ENCODE results near the gene LIX1. TPM values are rescaled to one million over a fixed set of nuclear protein-coding genes. Genes with fewer than 3 reads are reported as not detected.

Gene LIX1
- polyA plus RNA-seq, 3 donors: not detected

GRCh38 chr5:97112230-97112629, 30.2 kb downstream of the LIX1 start:
- H3K27ac ChIP-seq (ENCODE audit: low read depth, low read length): no peak overlapping the region
- 67 to 80% (median 78%) methylated on average over 6 of the region's 6 CpGs for WGBS, 3 donors

- no peak overlapping the region for H3K27ac ChIP-seq (ENCODE audit: low read depth, low read length)
- WGBS, 3 donors: 45 to 79% (median 77%) methylated on average over 4 of the region's 4 CpGs
Observed at GRCh38 chr5:97111616-97112015, 30.8 kb downstream of the LIX1 start.

- H3K27ac ChIP-seq (ENCODE audit: low read depth, low read length): no peak overlapping the region
- 80 to 89% (median 88%) methylated on average over 5 of the region's 5 CpGs for WGBS, 3 donors
Observed at GRCh38 chr5:97111004-97111403, 31.4 kb downstream of the LIX1 start.

GRCh38 chr5:97107318-97107717, 35.1 kb downstream of the LIX1 start:
- WGBS, 3 donors: 95 to 96% (median 96%) methylated on average over 7 of the region's 7 CpGs
- H3K27ac ChIP-seq (ENCODE audit: low read depth, low read length): no peak overlapping the region

- 32 to 59% (median 56%) methylated on average over 2 of the region's 2 CpGs for WGBS, 3 donors
- H3K27ac ChIP-seq (ENCODE audit: low read depth, low read length): no peak overlapping the region
Observed at GRCh38 chr5:97106216-97106581, 36.2 kb downstream of the LIX1 start.

GRCh38 chr5:97105501-97106215, 36.8 kb downstream of the LIX1 start:
- no peak overlapping the region for H3K27ac ChIP-seq (ENCODE audit: low read depth, low read length)
- 71 to 87% (median 80%) methylated on average over 13 of the region's 13 CpGs for WGBS, 3 donors

- no peak overlapping the region for H3K27ac ChIP-seq (ENCODE audit: low read depth, low read length)
- 63 to 80% (median 78%) methylated on average over 8 of the region's 8 CpGs for WGBS, 3 donors
Observed at GRCh38 chr5:97102010-97102470, 40.4 kb downstream of the LIX1 start.

GRCh38 chr5:97101189-97101910, 41.1 kb downstream of the LIX1 start:
- 81 to 88% (median 85%) methylated on average over 6 of the region's 6 CpGs for WGBS, 3 donors
- H3K27ac ChIP-seq (ENCODE audit: low read depth, low read length): no peak overlapping the region

GRCh38 chr5:97100476-97100875, 41.9 kb downstream of the LIX1 start:
- H3K27ac ChIP-seq (ENCODE audit: low read depth, low read length): no peak overlapping the region
- WGBS, 3 donors: 69 to 86% (median 79%) methylated on average over 2 of the region's 2 CpGs

- 60 to 73% (median 62%) methylated on average over 5 of the region's 5 CpGs for WGBS, 3 donors
- H3K27ac ChIP-seq (ENCODE audit: low read depth, low read length): no peak overlapping the region
Observed at GRCh38 chr5:97098922-97099321, 43.5 kb downstream of the LIX1 start.

- 69 to 80% (median 74%) methylated on average over 9 of the region's 9 CpGs for WGBS, 3 donors
- H3K27ac ChIP-seq (ENCODE audit: low read depth, low read length): no peak overlapping the region
Observed at GRCh38 chr5:97097326-97098230, 44.8 kb downstream of the LIX1 start.

GRCh38 chr5:97096846-97097245, 45.6 kb downstream of the LIX1 start:
- no peak overlapping the region for H3K27ac ChIP-seq (ENCODE audit: low read depth, low read length)

- WGBS, 3 donors: 44 to 58% (median 52%) methylated on average over 5 of the region's 5 CpGs
- H3K27ac ChIP-seq (ENCODE audit: low read depth, low read length): no peak overlapping the region
Observed at GRCh38 chr5:97096191-97096590, 46.2 kb downstream of the LIX1 start.

GRCh38 chr5:97095318-97095732, 47.1 kb downstream of the LIX1 start:
- 90 to 96% (median 91%) methylated on average over 1 of the region's 1 CpG for WGBS, 3 donors
- no peak overlapping the region for H3K27ac ChIP-seq (ENCODE audit: low read depth, low read length)

- 84 to 93% (median 91%) methylated on average over 8 of the region's 8 CpGs for WGBS, 3 donors
- H3K27ac ChIP-seq (ENCODE audit: low read depth, low read length): no peak overlapping the region
Observed at GRCh38 chr5:97094579-97095317, 47.7 kb downstream of the LIX1 start.

- no peak overlapping the region for H3K27ac ChIP-seq (ENCODE audit: low read depth, low read length)
Observed at GRCh38 chr5:97093193-97093592, 49.2 kb downstream of the LIX1 start.

GRCh38 chr5:97090944-97091343, 51.5 kb downstream of the LIX1 start:
- 79 to 90% (median 82%) methylated on average over 3 of the region's 3 CpGs for WGBS, 3 donors
- H3K27ac ChIP-seq (ENCODE audit: low read depth, low read length): no peak overlapping the region

- H3K27ac ChIP-seq (ENCODE audit: low read depth, low read length): no peak overlapping the region
- WGBS, 3 donors: 78 to 84% (median 80%) methylated on average over 6 of the region's 6 CpGs
Observed at GRCh38 chr5:97089149-97089801, 53.1 kb downstream of the LIX1 start.
